MM.1S (cell line): ENCODE results near the gene GOLPH3.

ENCODE experiments used
- CTCF ChIP-seq: fragments of 300-600 bp; sonication (generic); IDR thresholded peaks from 2 replicates; pipeline ENCODE4 v1.5.1; 2016; ENCODE audit warnings: antibody characterized with exemption, low read length, mixed read lengths
- EZH2 ChIP-seq: fragments of 300-600 bp; sonication (generic); optimal IDR thresholded peaks from 2 replicates; pipeline ENCODE3; 2017; ENCODE audit warnings: low read depth, mild to moderate bottlenecking, antibody characterized with exemption, low read length, mixed read lengths

- TF ChIP-seq EZH2 (no peak), CTCF (no peak)
These were observed 39.0 kb downstream of the GOLPH3 start for GRCh38 chr5:32135086-32135485.
